MCF 10A (cell line): ENCODE data around the gene WWOX. TPM values are rescaled to one million over a fixed set of nuclear protein-coding genes. Genes with fewer than 3 reads are reported as not detected.

Source experiments
- BruUV-seq: library from RNA; stranded (reverse); fragments of 400-500 nt; replicated peaks from 2 replicates; lab custom pipeline; 2021; lab: Mats Ljungman, UMichigan
- CTCF ChIA-PET: fragments of 300-600 bp; sonication (Branson Sonifier 250); formaldehyde crosslinking; extraction: SDS; loops from one replicate; lab custom pipeline; 2021; ENCODE audit warnings: antibody characterized with exemption, inconsistent platforms; lab: Yijun Ruan, JAX
- POLR2A ChIA-PET: fragments of 300-600, 350-650 bp; sonication (Branson Sonifier 250); formaldehyde crosslinking; extraction: SDS; loops from one replicate; lab custom pipeline; 2020; ENCODE audit warnings: antibody characterized with exemption, inconsistent platforms; lab: Yijun Ruan, JAX
- DNase-seq: peaks from one replicate; pipeline ENCODE4 v3.0.0-alpha.2; 2018; ENCODE audit not compliant: unreplicated experiment
- H3K27ac Mint-ChIP-seq: one replicate; pipeline ENCODE4 v1.8.0; 2022; ENCODE audit warnings: mild to moderate bottlenecking, low read depth, mixed read lengths; ENCODE audit not compliant: unreplicated experiment
- H3K27me3 Mint-ChIP-seq: one replicate; pipeline ENCODE4 v1.8.0; 2022; ENCODE audit warnings: mixed read lengths; ENCODE audit not compliant: insufficient read depth, unreplicated experiment
- H3K36me3 Mint-ChIP-seq: one replicate; pipeline ENCODE4 v1.8.0; 2022; ENCODE audit warnings: mild to moderate bottlenecking, moderate library complexity, mixed read lengths; ENCODE audit not compliant: insufficient read depth, unreplicated experiment
- H3K4me1 Mint-ChIP-seq: one replicate; pipeline ENCODE4 v1.8.0; 2022; ENCODE audit warnings: mixed read lengths; ENCODE audit not compliant: insufficient read depth, unreplicated experiment
- H3K4me3 Mint-ChIP-seq: one replicate; pipeline ENCODE4 v1.8.0; 2022; ENCODE audit warnings: mild to moderate bottlenecking, moderate library complexity, mixed read lengths; ENCODE audit not compliant: unreplicated experiment
- H3K9me3 Mint-ChIP-seq: one replicate; pipeline ENCODE4 v1.8.0; 2022; ENCODE audit warnings: mixed read lengths; ENCODE audit not compliant: unreplicated experiment
- intact Hi-C: fragments of 100-400 bp; cut with micrococcal nuclease; formaldehyde crosslinking; loops from 2 replicates; pipeline ENCODE4 v1.14.1; 2022
- total RNA-seq: library from RNA; stranded (reverse); gene quantifications from 2 replicates; pipeline ENCODE4 v1.2.3, GENCODE V29; 2022
- TF ChIP-seq, protein P1 (sequence below): fragments of 200-600 bp; IDR thresholded peaks from one replicate; pipeline ENCODE4 v1.8.0; 2022; ENCODE audit warnings: antibody characterized with exemption, mild to moderate bottlenecking; ENCODE audit not compliant: unreplicated experiment

The WWOX gene
- total RNA-seq, 1 experiment from 2014 or later = 18.1 TPM

DNA sequence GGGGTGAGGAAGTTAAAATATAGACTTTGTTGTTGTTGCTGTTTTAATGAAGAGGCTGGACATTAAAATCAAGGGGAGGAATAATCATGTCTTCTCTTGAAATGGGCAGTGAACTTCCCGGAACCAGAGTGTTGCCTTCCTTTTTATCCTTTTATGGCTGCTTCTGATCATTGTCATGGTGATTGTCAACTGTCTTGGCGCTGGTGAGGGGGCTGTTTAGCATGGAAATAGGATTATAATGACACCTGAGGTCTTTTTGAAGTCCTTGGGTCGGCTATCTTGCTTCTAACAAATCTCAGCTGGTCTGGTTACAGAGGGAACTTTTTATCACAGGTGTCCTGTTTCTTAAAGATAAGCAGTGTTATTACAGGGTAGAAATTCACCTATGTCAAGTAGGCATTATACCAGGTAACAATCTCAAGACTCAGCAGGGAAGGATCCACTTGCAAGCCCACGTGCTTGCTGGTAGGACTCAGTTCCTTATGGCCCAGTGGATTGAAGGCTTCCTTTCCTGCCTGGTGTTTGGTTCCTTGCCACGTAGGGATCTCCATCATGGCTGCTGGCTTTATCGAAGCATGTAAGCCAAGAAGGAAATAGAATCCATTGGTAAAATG, 349.3 kb downstream of the WWOX start:
- Mint-ChIP-seq H3K36me3 (no peaks in the 10 kb centered on the region), H3K4me3 (no peak overlapping the region), H3K4me1 (no peaks in the 10 kb centered on the region), H3K9me3 (no peaks in the 10 kb centered on the region), H3K27ac (no peak overlapping the region), H3K27me3 (no peaks in the 10 kb centered on the region)
- DNase-seq = no peak
- BruUV-seq = no TSS peak
- CTCF ChIA-PET = interaction anchor here (0.5 to 4.0 kb wide), 2 partner anchors 13 to 48 kb away, joined by 3 to 30 read pairs; no protein-coding TSS in a partner anchor
- TF ChIP-seq, protein P1, sequence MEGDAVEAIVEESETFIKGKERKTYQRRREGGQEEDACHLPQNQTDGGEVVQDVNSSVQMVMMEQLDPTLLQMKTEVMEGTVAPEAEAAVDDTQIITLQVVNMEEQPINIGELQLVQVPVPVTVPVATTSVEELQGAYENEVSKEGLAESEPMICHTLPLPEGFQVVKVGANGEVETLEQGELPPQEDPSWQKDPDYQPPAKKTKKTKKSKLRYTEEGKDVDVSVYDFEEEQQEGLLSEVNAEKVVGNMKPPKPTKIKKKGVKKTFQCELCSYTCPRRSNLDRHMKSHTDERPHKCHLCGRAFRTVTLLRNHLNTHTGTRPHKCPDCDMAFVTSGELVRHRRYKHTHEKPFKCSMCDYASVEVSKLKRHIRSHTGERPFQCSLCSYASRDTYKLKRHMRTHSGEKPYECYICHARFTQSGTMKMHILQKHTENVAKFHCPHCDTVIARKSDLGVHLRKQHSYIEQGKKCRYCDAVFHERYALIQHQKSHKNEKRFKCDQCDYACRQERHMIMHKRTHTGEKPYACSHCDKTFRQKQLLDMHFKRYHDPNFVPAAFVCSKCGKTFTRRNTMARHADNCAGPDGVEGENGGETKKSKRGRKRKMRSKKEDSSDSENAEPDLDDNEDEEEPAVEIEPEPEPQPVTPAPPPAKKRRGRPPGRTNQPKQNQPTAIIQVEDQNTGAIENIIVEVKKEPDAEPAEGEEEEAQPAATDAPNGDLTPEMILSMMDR = no peak
- POLR2A ChIA-PET = no interaction called here
- intact Hi-C loops = no loop called here

DNA sequence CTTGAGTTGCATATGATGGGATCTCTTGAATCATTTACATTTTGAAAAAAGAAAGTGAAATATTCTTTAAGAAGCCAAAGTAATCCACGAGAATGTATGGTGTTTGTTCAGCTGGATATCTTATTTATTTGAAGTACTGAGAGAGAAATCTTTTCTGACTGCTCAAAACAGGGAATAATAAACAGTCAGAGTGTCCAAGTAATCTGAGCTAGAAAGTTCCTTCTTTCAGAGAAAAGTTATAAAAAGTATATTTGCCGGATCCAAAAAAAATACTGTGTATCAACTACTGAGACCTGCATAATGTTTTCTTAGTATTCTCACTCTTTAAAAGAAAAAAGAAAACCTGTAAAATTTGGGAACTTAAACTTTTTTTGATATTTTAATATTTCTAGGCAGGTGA, 350.8 kb downstream of the WWOX start:
- Mint-ChIP-seq H3K9me3 (no peaks in the 10 kb centered on the region), H3K36me3 (no peaks in the 10 kb centered on the region), H3K27ac (no peak overlapping the region), H3K27me3 (no peaks in the 10 kb centered on the region), H3K4me1 (no peaks in the 10 kb centered on the region), H3K4me3 (no peak overlapping the region)
- CTCF ChIA-PET = interaction anchor here (0.7 to 4.0 kb wide), 4 partner anchors 14 to 448 kb away, joined by 3 to 30 read pairs (median 3); no protein-coding TSS in a partner anchor
- POLR2A ChIA-PET = no interaction called here
- TF ChIP-seq, protein P1 = no peak
- DNase-seq = no peak
- BruUV-seq = no TSS peak
- intact Hi-C loops = no loop called here

GRCh38 chr16:78452025-78452555, 352.6 kb downstream of the WWOX start:
- DNase-seq = no peak
- TF ChIP-seq, protein P1 = no peak
- no peak overlapping the region for H3K27ac Mint-ChIP-seq
- intact Hi-C loops = no loop called here
- ChIA-PET POLR2A (interaction anchor here (0.6 kb wide), 1 partner anchor 148 kb away, joined by 3 read pairs; no protein-coding TSS in a partner anchor), CTCF (interaction anchor here (1.3 to 1.6 kb wide), 3 partner anchors 9 to 16 kb away, joined by 3 to 6 read pairs (median 4); no protein-coding TSS in a partner anchor)
- no peaks in the 10 kb centered on the region for H3K36me3 Mint-ChIP-seq
- no TSS peak for BruUV-seq
- H3K27me3 Mint-ChIP-seq = no peaks in the 10 kb centered on the region
- H3K4me3 Mint-ChIP-seq = no peak overlapping the region
- H3K9me3 Mint-ChIP-seq = no peaks in the 10 kb centered on the region
- no peaks in the 10 kb centered on the region for H3K4me1 Mint-ChIP-seq

DNA sequence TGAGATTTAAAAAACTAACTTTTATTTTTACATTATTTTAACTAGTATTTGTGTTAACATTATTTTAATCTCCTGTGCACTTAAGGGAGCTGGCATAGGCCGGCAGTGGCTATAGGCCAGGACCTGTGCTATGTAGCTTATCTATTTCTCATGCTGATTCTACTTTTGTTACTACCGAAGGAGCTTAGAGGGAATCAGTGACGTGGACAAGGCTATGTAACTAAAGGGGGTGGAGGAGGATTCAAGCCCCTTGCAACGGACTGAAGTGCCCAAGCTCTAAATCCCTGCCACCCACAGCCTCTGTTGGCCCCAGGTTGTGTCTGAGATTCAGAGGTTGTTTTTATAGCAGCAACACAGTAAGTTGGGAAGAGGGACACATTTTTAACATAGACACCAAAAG, 356.4 kb downstream of the WWOX start:
- intact Hi-C loops = no loop called here
- Mint-ChIP-seq H3K27me3 (no peaks in the 10 kb centered on the region), H3K9me3 (no peaks in the 10 kb centered on the region), H3K4me1 (peaks cover 6% of the 10 kb centered on the region), H3K36me3 (no peaks in the 10 kb centered on the region), H3K27ac (no peak overlapping the region), H3K4me3 (no peak overlapping the region)
- CTCF ChIA-PET = no interaction called here
- DNase-seq = no peak
- BruUV-seq = no TSS peak
- TF ChIP-seq, protein P1 = no peak
- POLR2A ChIA-PET = no interaction called here
